Osteoblast (primary cell): ENCODE data around the gene ABCA4. TPM values are rescaled to one million over a fixed set of nuclear protein-coding genes. Genes with fewer than 3 reads are reported as not detected.

ENCODE experiments used
- DNase-seq: peaks from one replicate; pipeline ENCODE4 v3.0.0; 2011; ENCODE audit warnings: low spot score, mixed read lengths; ENCODE audit not compliant: insufficient read length; ENCODE audit errors: missing footprints
- H2AFZ ChIP-seq: 2 replicates; pipeline ENCODE4 v1.6.0; 2011; ENCODE audit warnings: mild to moderate bottlenecking, low read length
- H3K27ac ChIP-seq: 2 replicates; pipeline ENCODE4 v1.5.1; 2011; ENCODE audit warnings: mild to moderate bottlenecking, low read depth, low read length, moderate library complexity
- H3K27me3 ChIP-seq: 2 replicates; pipeline ENCODE4 v1.6.0; 2012; ENCODE audit warnings: mild to moderate bottlenecking, control low read depth, inconsistent platforms, low read length, moderate library complexity; ENCODE audit not compliant: insufficient read depth
- H3K36me3 ChIP-seq: 2 replicates; pipeline ENCODE4 v1.5.1; 2011; ENCODE audit warnings: mild to moderate bottlenecking, low read length, control low read depth, moderate library complexity; ENCODE audit not compliant: insufficient read depth
- H3K4me1 ChIP-seq: 2 replicates; pipeline ENCODE4 v1.5.1; 2011; ENCODE audit warnings: mild to moderate bottlenecking, low read length, control low read depth, moderate library complexity; ENCODE audit not compliant: insufficient read depth
- H3K4me2 ChIP-seq: 2 replicates; pipeline ENCODE4 v1.6.0; 2011; ENCODE audit warnings: mild to moderate bottlenecking, low read length; ENCODE audit not compliant: insufficient read depth
- H3K4me3 ChIP-seq: fragments of 200-600 bp; sonication (generic); 3 replicates; pipeline ENCODE4 v1.5.1; 2012; ENCODE audit warnings: mild to moderate bottlenecking, low read length, inconsistent platforms; ENCODE audit not compliant: insufficient read depth
- H3K79me2 ChIP-seq: 2 replicates; pipeline ENCODE4 v1.6.0; 2012; ENCODE audit warnings: mild to moderate bottlenecking, low read length, control low read depth, inconsistent platforms; ENCODE audit not compliant: insufficient read depth
- H3K9me3 ChIP-seq: 2 replicates; pipeline ENCODE4 v1.5.1; 2011; ENCODE audit warnings: low read depth, low read length, control low read depth
- H4K20me1 ChIP-seq: 2 replicates; pipeline ENCODE4 v1.6.0; 2012; ENCODE audit warnings: mild to moderate bottlenecking, low read length, control low read depth; ENCODE audit not compliant: insufficient read depth
- total RNA-seq: library from RNA; depleted of rRNA; stranded (reverse); fragments of >200 nt; gene quantifications from 2 replicates; pipeline ENCODE4 v1.2.3, GENCODE V29; 2012
- TF ChIP-seq, protein P1 (sequence below): IDR thresholded peaks from 2 replicates; pipeline ENCODE4 v1.5.1; 2011; ENCODE audit warnings: mild to moderate bottlenecking, low read depth, low read length, moderate library complexity; ENCODE audit errors: extremely low read depth

Gene ABCA4
- total RNA-seq, 1 donor: 1.1 TPM

GRCh38 chr1:94095744-94096469, 25.0 kb downstream of the ABCA4 start:
- peak; percentile 81 for DNase-seq
- Histone ChIP-seq H3K4me3 (no peak overlapping the region), H3K4me2 (peak overlapping the region; percentile 7), H3K27ac (peak overlapping the region; percentile 85), H3K79me2 (no peaks in the 10 kb centered on the region), H2AFZ (peak overlapping the region; percentile 51), H3K9me3 (no peaks in the 10 kb centered on the region), H4K20me1 (no peaks in the 10 kb centered on the region), H3K27me3 (no peaks in the 10 kb centered on the region), H3K4me1 (peaks cover 29% of the 10 kb centered on the region), H3K36me3 (no peaks in the 10 kb centered on the region)
- TF ChIP-seq, protein P1, sequence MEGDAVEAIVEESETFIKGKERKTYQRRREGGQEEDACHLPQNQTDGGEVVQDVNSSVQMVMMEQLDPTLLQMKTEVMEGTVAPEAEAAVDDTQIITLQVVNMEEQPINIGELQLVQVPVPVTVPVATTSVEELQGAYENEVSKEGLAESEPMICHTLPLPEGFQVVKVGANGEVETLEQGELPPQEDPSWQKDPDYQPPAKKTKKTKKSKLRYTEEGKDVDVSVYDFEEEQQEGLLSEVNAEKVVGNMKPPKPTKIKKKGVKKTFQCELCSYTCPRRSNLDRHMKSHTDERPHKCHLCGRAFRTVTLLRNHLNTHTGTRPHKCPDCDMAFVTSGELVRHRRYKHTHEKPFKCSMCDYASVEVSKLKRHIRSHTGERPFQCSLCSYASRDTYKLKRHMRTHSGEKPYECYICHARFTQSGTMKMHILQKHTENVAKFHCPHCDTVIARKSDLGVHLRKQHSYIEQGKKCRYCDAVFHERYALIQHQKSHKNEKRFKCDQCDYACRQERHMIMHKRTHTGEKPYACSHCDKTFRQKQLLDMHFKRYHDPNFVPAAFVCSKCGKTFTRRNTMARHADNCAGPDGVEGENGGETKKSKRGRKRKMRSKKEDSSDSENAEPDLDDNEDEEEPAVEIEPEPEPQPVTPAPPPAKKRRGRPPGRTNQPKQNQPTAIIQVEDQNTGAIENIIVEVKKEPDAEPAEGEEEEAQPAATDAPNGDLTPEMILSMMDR: no peak

DNA sequence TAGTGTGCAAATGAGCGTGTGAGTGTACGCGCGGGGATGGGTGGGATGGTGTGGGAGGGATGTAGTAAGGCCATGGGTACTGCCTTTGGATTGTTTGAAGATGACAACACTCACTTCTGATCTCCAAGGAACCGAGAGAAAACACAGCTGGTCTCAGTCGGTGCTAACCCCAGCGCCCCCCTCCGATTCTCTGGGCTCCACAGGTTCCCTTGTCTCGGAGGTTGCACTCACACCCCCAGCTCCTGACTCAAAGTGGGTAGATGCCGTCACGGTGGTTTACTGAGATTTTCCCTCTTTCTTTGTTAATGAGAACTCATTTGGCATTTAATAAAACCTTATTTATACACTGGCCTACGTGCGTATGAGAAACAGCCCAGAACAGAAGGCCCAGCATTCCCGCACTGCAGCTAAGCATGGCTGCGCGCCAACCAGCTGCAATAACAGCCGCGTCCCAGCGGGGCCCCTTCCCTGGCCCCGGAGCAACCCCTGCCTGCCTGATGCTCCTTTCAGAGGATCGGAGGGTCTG, 25.8 kb downstream of the ABCA4 start:
- peak overlapping the region; percentile 28 for H2AFZ ChIP-seq
- TF ChIP-seq, protein P1: no peak
- no peaks in the 10 kb centered on the region for H3K27me3 ChIP-seq
- H3K9me3 ChIP-seq: no peaks in the 10 kb centered on the region
- H3K4me3 ChIP-seq: no peak overlapping the region
- peak; percentile 90 for DNase-seq
- peak overlapping the region; percentile 85 for H3K27ac ChIP-seq
- H3K36me3 ChIP-seq: no peaks in the 10 kb centered on the region
- peaks cover 29% of the 10 kb centered on the region for H3K4me1 ChIP-seq
- no peaks in the 10 kb centered on the region for H4K20me1 ChIP-seq
- H3K4me2 ChIP-seq: peak overlapping the region; percentile 77
- H3K79me2 ChIP-seq: no peaks in the 10 kb centered on the region

GRCh38 chr1:94094469-94095111, 26.4 kb downstream of the ABCA4 start:
- peak overlapping the region; percentile 87 for H2AFZ ChIP-seq
- no peak for DNase-seq
- peak overlapping the region; percentile 85 for H3K27ac ChIP-seq
- TF ChIP-seq, protein P1: no peak
- H3K79me2 ChIP-seq: no peaks in the 10 kb centered on the region
- H3K36me3 ChIP-seq: no peaks in the 10 kb centered on the region
- H3K4me2 ChIP-seq: peak overlapping the region; percentile 77
- H3K4me3 ChIP-seq: peak overlapping the region; percentile 53
- H3K4me1 ChIP-seq: peaks cover 29% of the 10 kb centered on the region
- no peaks in the 10 kb centered on the region for H3K27me3 ChIP-seq
- no peaks in the 10 kb centered on the region for H4K20me1 ChIP-seq
- H3K9me3 ChIP-seq: no peaks in the 10 kb centered on the region

GRCh38 chr1:94093996-94094395, 27.0 kb downstream of the ABCA4 start:
- Histone ChIP-seq H3K36me3 (no peaks in the 10 kb centered on the region), H4K20me1 (no peaks in the 10 kb centered on the region), H3K4me1 (peaks cover 29% of the 10 kb centered on the region), H3K79me2 (no peaks in the 10 kb centered on the region), H2AFZ (peak overlapping the region; percentile 87), H3K4me2 (peak overlapping the region; percentile 77), H3K27me3 (no peaks in the 10 kb centered on the region), H3K4me3 (peak overlapping the region; percentile 53), H3K27ac (peak overlapping the region; percentile 85), H3K9me3 (no peaks in the 10 kb centered on the region)
- no peak for DNase-seq
- TF ChIP-seq, protein P1: no peak
